ENCODE results near the gene LGALSL.

Gene LGALSL

DNA sequence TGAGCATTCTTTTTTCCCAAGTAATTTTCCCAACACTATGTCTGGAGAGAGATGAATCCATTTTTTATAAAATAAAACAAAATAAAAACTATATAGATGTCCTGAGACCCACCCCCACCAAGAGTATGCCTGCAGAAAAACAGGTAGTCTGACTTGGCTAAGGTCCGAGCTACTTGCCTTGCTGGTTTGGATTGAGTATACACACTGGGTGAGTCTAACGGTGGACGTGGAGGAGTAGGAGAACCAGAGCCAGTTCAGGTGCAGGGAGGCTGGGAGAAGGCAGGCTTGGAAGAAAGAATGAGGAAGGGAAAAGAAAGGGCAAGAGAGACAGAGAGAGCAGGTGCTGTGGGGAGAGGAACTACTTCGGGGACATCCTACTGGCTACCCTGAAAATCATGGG is 48.9 kb downstream of the LGALSL start:
- no peak for DNase-seq

DNA sequence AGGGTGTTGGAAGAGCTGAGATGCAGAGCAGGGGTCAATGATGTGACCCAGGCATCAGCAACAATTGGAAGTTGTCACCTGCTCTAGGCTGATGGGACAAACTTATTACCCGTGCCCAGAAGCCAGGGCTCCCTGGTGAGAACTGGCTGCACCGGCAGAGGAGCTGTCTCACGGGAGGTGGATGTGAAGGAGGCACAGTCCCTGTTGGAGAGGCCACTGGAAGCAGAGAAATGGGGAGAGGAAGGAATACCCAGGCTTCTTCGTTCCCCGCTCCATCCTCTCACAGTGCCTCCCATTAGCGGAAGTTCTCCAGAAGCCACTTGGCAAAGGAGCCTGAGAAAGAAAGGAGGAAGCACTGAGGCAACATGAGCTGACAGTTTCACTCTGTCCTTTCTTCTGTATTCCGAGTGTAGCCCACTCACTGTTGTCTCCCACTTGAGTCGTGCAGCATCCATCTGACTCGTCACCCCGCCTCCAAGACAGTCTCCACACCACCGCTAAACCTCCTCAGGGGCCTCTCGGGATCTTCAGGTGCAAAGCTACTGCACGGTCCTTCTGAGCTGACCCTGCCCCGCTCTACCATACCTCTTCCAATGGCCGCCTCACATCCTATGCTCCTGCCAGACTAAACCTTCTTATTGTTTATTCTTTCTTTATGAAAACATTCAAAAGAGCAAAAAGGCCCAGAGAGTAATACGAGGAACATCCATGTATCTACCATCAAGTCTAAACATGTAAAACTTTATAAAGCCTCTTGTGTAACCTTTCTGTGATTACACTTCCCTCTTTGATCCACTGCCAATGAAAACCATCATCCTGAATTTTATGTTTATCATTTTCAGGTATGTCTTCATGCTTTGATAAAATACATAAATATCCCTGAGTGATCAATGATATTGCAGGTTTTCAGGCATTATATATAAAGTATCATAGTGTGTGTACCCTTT is 51.1 kb downstream of the LGALSL start:
- no peak for DNase-seq

DNA sequence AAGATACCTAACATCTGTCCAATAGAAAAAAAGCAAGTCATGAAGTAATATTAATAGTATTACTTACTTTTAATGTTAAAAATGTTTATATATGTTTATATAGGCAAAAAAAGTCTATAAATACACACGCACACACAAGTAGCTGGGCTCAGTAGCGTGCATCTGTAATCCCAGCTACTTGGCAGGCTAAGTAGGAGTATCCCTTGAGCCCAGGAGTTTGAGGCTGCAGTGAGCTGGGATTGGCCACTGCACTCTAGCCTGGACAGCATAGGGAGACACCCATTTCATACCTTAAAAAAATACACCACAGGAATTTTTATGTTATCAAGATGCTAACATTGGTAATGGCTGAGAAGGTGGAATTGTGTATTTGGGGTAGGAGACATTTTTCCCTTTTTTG is 52.7 kb downstream of the LGALSL start:
- no peak for DNase-seq
